ENCODE measurements around the gene LRRC38.

LRRC38 gene

DNA sequence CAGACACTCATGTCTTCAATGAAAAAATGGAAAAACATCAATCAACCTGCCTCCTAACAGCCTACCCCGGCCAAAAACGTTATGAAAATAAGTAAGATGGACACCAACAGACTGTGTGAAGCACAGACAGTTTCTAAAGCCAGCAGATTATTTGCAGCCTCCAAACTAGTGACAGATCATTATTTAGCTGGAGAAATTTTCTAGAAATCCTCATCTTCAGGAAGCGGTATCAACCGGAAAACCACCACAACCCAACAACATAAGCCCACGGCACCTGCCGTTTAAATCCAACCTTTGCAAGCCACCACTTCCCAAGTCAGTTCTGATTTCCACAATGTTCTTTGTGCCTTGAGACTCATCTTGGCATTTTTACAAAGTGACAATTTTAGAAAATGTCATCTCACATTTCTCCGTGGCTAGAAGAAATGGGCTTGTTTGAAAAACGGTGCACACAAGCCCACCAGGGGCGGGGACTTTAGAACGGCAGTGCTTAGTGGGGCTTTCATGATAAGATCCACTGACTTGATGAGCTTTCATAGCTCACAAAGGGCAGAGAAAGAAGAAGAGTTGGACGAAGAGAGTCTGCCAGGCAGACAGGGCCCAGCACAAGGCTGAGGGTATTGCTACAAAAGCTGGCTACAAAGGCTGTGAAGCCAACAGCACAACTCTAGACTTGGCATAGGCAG, 34.5 kb downstream of the LRRC38 start:
- 72% methylated on average over 11 of the region's 11 CpGs for WGBS
- Histone ChIP-seq H2AK5ac (ENCODE audit: low read length, severe bottlenecking) (no peak overlapping the region), H3K14ac (ENCODE audit: low read length in 2 of 2) (no peak overlapping the region), H2BK5ac (ENCODE audit: low read depth, low read length, poor library complexity, severe bottlenecking) (no peak overlapping the region), H3K4me3 (ENCODE audit: insufficient read depth in 1 of 2, low read depth in 1 of 2, low read length in 2 of 2) (no peak overlapping the region), H3K4ac (ENCODE audit: low read depth in 1 of 2, low read length in 2 of 2) (no peak overlapping the region), H3K4me2 (ENCODE audit: low read length, poor library complexity, severe bottlenecking) (no peak overlapping the region), H2BK12ac (ENCODE audit: low read length in 2 of 2) (no peak overlapping the region), H2AFZ (ENCODE audit: low read depth, low read length) (no peak overlapping the region), H4K91ac (ENCODE audit: low read length) (no peak overlapping the region), H3K4me1 (ENCODE audit: control insufficient read depth, insufficient read depth, low read depth, low read length) (no peaks in the 10 kb centered on the region), H3K9ac (ENCODE audit: low read length) (no peak overlapping the region), H3K27me3 (ENCODE audit: control insufficient read depth in 1 of 2, insufficient read depth in 1 of 2, low read length in 2 of 2) (peaks cover 0 to 4% of the 10 kb centered on the region in 2 experiments), H2BK15ac (ENCODE audit: low read depth, poor library complexity, severe bottlenecking) (no peak overlapping the region), H3K9me3 (ENCODE audit: control insufficient read depth, low read length) (peaks cover 10% of the 10 kb centered on the region), H3K27ac (ENCODE audit: low read length, poor library complexity, severe bottlenecking) (no peak overlapping the region), H3K79me1 (replicated peaks; ENCODE audit: low read length, poor library complexity, severe bottlenecking) (no peaks in the 10 kb centered on the region), H4K8ac (ENCODE audit: low read length) (no peak overlapping the region), H3K18ac (ENCODE audit: low read depth in 1 of 2, low read length in 2 of 2) (no peak overlapping the region), H3K23ac (ENCODE audit: low read length in 2 of 2) (no peak overlapping the region), H2BK120ac (ENCODE audit: low read depth, low read length) (no peak overlapping the region), H3K36me3 (ENCODE audit: control insufficient read depth in 1 of 2, insufficient read depth in 2 of 2, low read depth in 1 of 2, low read length in 2 of 2) (no peaks in the 10 kb centered on the region)
- DNase-seq, result no peak

DNA sequence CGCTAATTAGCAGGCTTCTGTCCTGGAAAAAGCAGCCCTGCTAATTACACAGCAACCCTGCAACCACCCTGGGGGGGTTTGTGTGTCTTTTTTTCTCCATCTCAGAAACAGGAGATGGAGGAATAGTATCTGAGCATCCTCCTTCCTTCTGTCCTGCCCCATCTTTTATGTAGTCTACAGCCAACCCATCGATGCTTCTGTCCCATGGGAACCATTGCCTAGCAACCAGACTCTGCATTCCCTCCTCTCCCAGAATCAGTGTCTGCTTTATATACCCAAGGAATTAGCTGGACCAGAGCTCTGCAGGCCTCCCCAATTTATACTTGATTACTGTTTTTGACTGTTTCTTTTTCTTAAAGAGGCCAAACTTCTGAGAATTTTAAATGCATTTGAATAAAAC, 35.1 kb downstream of the LRRC38 start:
- Histone ChIP-seq H3K4me1 (ENCODE audit: control insufficient read depth, insufficient read depth, low read depth, low read length) (no peaks in the 10 kb centered on the region), H2BK15ac (ENCODE audit: low read depth, poor library complexity, severe bottlenecking) (no peak overlapping the region), H2AK5ac (ENCODE audit: low read length, severe bottlenecking) (no peak overlapping the region), H3K27ac (ENCODE audit: low read length, poor library complexity, severe bottlenecking) (no peak overlapping the region), H3K9me3 (ENCODE audit: control insufficient read depth, low read length) (peaks cover 10% of the 10 kb centered on the region), H3K4ac (ENCODE audit: low read depth in 1 of 2, low read length in 2 of 2) (no peak overlapping the region), H4K91ac (ENCODE audit: low read length) (no peak overlapping the region), H3K14ac (ENCODE audit: low read length in 2 of 2) (no peak overlapping the region), H3K18ac (ENCODE audit: low read depth in 1 of 2, low read length in 2 of 2) (no peak overlapping the region), H2AFZ (ENCODE audit: low read depth, low read length) (no peak overlapping the region), H2BK12ac (ENCODE audit: low read length in 2 of 2) (no peak overlapping the region), H2BK120ac (ENCODE audit: low read depth, low read length) (no peak overlapping the region), H3K23ac (ENCODE audit: low read length in 2 of 2) (no peak overlapping the region), H4K8ac (ENCODE audit: low read length) (no peak overlapping the region), H3K36me3 (ENCODE audit: control insufficient read depth in 1 of 2, insufficient read depth in 2 of 2, low read depth in 1 of 2, low read length in 2 of 2) (no peaks in the 10 kb centered on the region), H3K4me3 (ENCODE audit: insufficient read depth in 1 of 2, low read depth in 1 of 2, low read length in 2 of 2) (no peak overlapping the region), H3K9ac (ENCODE audit: low read length) (no peak overlapping the region), H2BK5ac (ENCODE audit: low read depth, low read length, poor library complexity, severe bottlenecking) (no peak overlapping the region), H3K27me3 (ENCODE audit: control insufficient read depth in 1 of 2, insufficient read depth in 1 of 2, low read length in 2 of 2) (peaks cover 0 to 4% of the 10 kb centered on the region in 2 experiments), H3K4me2 (ENCODE audit: low read length, poor library complexity, severe bottlenecking) (no peak overlapping the region), H3K79me1 (replicated peaks; ENCODE audit: low read length, poor library complexity, severe bottlenecking) (no peaks in the 10 kb centered on the region)
- DNase-seq, result no peak
- WGBS, result 83% methylated on average over 1 of the region's 2 CpGs

- Histone ChIP-seq H4K91ac (ENCODE audit: low read length) (no peak overlapping the region), H2AK5ac (ENCODE audit: low read length, severe bottlenecking) (no peak overlapping the region), H2AFZ (ENCODE audit: low read depth, low read length) (no peak overlapping the region), H2BK12ac (ENCODE audit: low read length in 2 of 2) (no peak overlapping the region), H3K9ac (ENCODE audit: low read length) (no peak overlapping the region), H2BK120ac (ENCODE audit: low read depth, low read length) (no peak overlapping the region), H3K4me1 (ENCODE audit: control insufficient read depth, insufficient read depth, low read depth, low read length) (no peaks in the 10 kb centered on the region), H2BK5ac (ENCODE audit: low read depth, low read length, poor library complexity, severe bottlenecking) (no peak overlapping the region), H3K4me3 (ENCODE audit: insufficient read depth in 1 of 2, low read depth in 1 of 2, low read length in 2 of 2) (no peak overlapping the region), H3K18ac (ENCODE audit: low read depth in 1 of 2, low read length in 2 of 2) (no peak overlapping the region), H3K79me1 (replicated peaks; ENCODE audit: low read length, poor library complexity, severe bottlenecking) (no peaks in the 10 kb centered on the region), H3K4ac (ENCODE audit: low read depth in 1 of 2, low read length in 2 of 2) (no peak overlapping the region), H3K14ac (ENCODE audit: low read length in 2 of 2) (no peak overlapping the region), H3K4me2 (ENCODE audit: low read length, poor library complexity, severe bottlenecking) (no peak overlapping the region), H2BK15ac (ENCODE audit: low read depth, poor library complexity, severe bottlenecking) (no peak overlapping the region), H3K23ac (ENCODE audit: low read length in 2 of 2) (no peak overlapping the region), H3K9me3 (ENCODE audit: control insufficient read depth, low read length) (no peaks in the 10 kb centered on the region), H3K36me3 (ENCODE audit: control insufficient read depth in 1 of 2, insufficient read depth in 2 of 2, low read depth in 1 of 2, low read length in 2 of 2) (no peaks in the 10 kb centered on the region), H3K27ac (ENCODE audit: low read length, poor library complexity, severe bottlenecking) (no peak overlapping the region), H3K27me3 (ENCODE audit: control insufficient read depth in 1 of 2, insufficient read depth in 1 of 2, low read length in 2 of 2) (peaks cover 0 to 22% of the 10 kb centered on the region in 2 experiments), H4K8ac (ENCODE audit: low read length) (no peak overlapping the region)
- WGBS, result 65% methylated on average over 4 of the region's 5 CpGs
- DNase-seq, result no peak
These were observed 44.5 kb downstream of the LRRC38 start for GRCh38 chr1:13469343-13469742.

DNA sequence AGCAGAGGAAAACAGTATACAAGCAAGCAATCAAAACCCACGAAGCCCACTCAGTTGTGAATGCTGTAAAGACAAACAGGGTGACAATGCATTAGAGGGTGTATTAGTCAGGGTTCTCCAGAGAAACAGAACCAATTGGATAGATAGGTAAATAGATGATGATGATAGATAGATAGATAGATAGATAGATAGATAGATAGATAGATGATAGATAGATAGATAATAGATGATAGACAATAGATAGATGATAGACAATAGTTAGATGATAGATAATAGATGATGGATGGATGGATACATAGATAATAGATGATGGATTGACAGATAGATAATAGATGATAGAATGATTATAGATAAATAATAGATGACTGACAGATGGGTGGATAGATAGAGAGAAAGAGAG, 48.3 kb downstream of the LRRC38 start:
- no peaks in the 10 kb centered on the region for H3K36me3 ChIP-seq (ENCODE audit: control insufficient read depth in 1 of 2, insufficient read depth in 2 of 2, low read depth in 1 of 2, low read length in 2 of 2)
- no peak overlapping the region for H4K8ac ChIP-seq (ENCODE audit: low read length)
- H3K18ac ChIP-seq (ENCODE audit: low read depth in 1 of 2, low read length in 2 of 2), result no peak overlapping the region
- no peak overlapping the region for H3K4me3 ChIP-seq (ENCODE audit: insufficient read depth in 1 of 2, low read depth in 1 of 2, low read length in 2 of 2)
- no peak overlapping the region for H2BK5ac ChIP-seq (ENCODE audit: low read depth, low read length, poor library complexity, severe bottlenecking)
- no peak overlapping the region for H3K23ac ChIP-seq (ENCODE audit: low read length in 2 of 2)
- H3K27ac ChIP-seq (ENCODE audit: low read length, poor library complexity, severe bottlenecking), result no peak overlapping the region
- H3K4me1 ChIP-seq (ENCODE audit: control insufficient read depth, insufficient read depth, low read depth, low read length), result no peaks in the 10 kb centered on the region
- no peak overlapping the region for H2AK5ac ChIP-seq (ENCODE audit: low read length, severe bottlenecking)
- H2BK120ac ChIP-seq (ENCODE audit: low read depth, low read length), result no peak overlapping the region
- no peak overlapping the region for H2BK15ac ChIP-seq (ENCODE audit: low read depth, poor library complexity, severe bottlenecking)
- H3K27me3 ChIP-seq (ENCODE audit: control insufficient read depth in 1 of 2, insufficient read depth in 1 of 2, low read length in 2 of 2), result peaks cover 0 to 35% of the 10 kb centered on the region in 2 experiments
- no peak overlapping the region for H3K14ac ChIP-seq (ENCODE audit: low read length in 2 of 2)
- no peak overlapping the region for H2BK12ac ChIP-seq (ENCODE audit: low read length in 2 of 2)
- H3K4ac ChIP-seq (ENCODE audit: low read depth in 1 of 2, low read length in 2 of 2), result no peak overlapping the region
- no peak overlapping the region for H3K4me2 ChIP-seq (ENCODE audit: low read length, poor library complexity, severe bottlenecking)
- no peak overlapping the region for H2AFZ ChIP-seq (ENCODE audit: low read depth, low read length)
- H4K91ac ChIP-seq (ENCODE audit: low read length), result no peak overlapping the region
- H3K9me3 ChIP-seq (ENCODE audit: control insufficient read depth, low read length), result no peaks in the 10 kb centered on the region
- no peak overlapping the region for H3K9ac ChIP-seq (ENCODE audit: low read length)
- WGBS, result 29% methylated on average over 1 of the region's 1 CpG
- no peaks in the 10 kb centered on the region for H3K79me1 ChIP-seq (replicated peaks; ENCODE audit: low read length, poor library complexity, severe bottlenecking)
- no peak for DNase-seq

Measured in mesenchymal stem cell (in vitro differentiated cells and primary cell).